ENCODE results near the gene FOSL2. TPM values are rescaled to one million over a fixed set of nuclear protein-coding genes. Genes with fewer than 3 reads are reported as not detected.

FOSL2 gene
- total RNA-seq, 2 donors from 2014 or later, result 27.5 to 33.9 TPM

DNA sequence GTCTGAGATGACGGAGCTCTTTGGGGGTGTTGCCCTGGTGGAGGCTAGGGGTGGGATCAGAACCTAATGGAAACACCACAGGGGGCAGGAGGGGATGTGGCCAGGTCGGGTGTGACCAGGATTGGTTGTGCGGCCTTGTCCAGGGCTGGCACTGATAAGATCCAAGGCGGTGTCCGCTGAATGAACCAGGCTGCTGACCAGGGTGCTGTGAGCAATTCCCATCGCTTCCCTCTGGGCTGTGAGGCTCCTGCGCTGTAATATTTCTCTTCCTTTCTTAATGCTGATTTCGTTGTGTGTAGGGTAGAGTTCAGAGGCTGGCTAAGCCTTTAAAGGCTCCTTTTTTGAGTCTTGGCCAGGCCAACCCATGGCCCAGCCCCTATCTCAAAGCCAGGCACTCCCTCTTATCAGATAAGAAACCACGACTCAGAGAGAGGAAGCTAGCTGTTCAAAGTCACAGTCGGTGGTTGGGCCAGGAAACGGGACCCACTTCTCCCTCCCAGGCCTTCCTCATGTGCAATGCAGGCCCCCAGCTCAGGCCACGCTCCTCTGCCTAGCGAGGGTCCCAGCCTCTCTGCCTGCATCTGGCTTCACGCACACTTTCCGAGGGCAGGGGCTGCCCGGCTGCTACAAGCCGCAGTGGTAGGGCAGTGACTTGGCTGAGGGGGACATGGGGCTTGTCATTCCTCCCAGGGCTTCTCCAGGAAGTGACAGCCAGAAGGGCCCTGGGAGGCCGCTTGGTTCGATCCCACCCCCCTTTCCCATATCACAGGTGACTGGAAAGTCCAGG, 26.0 kb upstream of the FOSL2 start:
- 55 to 60% methylated on average over 14 to 19 of the region's 19 CpGs for WGBS, 2 donors
- ATAC-seq, result no peak
- peak in 1 of 4 donors; percentile 31 for DNase-seq
- no peaks in the 10 kb centered on the region for H3K27me3 ChIP-seq
- no peak overlapping the region for H3K27ac ChIP-seq
- H3K4me1 ChIP-seq, result no peaks in the 10 kb centered on the region
- intact Hi-C loops (cut with DNase I), result no loop called here
- TF ChIP-seq, protein P1, sequence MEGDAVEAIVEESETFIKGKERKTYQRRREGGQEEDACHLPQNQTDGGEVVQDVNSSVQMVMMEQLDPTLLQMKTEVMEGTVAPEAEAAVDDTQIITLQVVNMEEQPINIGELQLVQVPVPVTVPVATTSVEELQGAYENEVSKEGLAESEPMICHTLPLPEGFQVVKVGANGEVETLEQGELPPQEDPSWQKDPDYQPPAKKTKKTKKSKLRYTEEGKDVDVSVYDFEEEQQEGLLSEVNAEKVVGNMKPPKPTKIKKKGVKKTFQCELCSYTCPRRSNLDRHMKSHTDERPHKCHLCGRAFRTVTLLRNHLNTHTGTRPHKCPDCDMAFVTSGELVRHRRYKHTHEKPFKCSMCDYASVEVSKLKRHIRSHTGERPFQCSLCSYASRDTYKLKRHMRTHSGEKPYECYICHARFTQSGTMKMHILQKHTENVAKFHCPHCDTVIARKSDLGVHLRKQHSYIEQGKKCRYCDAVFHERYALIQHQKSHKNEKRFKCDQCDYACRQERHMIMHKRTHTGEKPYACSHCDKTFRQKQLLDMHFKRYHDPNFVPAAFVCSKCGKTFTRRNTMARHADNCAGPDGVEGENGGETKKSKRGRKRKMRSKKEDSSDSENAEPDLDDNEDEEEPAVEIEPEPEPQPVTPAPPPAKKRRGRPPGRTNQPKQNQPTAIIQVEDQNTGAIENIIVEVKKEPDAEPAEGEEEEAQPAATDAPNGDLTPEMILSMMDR (IDR thresholded peaks at IDR 0.05), result no peak
- TF ChIP-seq POLR2A (IDR thresholded peaks at IDR 0.05), result no peak
- no peak overlapping the region for H3K4me3 ChIP-seq
- H3K9me3 ChIP-seq, result no peaks in the 10 kb centered on the region
- no peaks in the 10 kb centered on the region for H3K36me3 ChIP-seq (replicated peaks in 1 of 2; ENCODE audit: insufficient read depth in 1 of 2, low read depth in 2 of 2)

DNA sequence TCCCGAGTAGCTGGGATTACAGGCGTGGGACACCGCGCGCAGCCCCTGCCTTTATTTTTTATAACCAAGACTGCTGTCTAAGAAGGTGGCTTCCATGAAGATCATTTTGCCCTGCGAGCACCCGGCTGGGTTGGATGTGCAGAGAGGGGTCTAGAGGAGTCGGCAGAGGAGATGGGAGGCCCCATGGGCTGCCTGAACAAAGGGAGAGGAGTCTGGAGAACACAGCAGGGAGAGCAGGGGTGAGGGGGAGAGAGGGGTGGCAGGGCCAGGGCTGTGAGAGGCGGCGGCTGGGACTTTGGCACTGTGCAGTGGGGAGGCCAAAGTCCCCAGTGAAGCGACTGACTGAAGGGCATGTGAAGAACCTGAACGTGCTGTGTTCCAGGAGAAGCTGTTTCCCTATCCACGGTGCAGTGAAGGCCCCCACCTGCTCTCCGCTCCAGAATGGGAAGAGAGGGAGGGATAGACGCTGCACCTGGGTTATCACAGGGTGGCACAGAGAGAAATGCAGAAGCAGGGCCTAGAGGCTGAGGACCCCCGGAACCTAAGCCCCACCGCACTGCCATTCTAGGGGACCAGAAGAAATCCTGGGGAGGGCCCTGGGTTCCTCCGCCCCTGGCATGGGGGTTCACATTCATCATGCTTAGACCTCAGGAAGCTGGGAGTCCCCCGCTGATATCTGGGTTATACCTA, 24.8 kb upstream of the FOSL2 start:
- Histone ChIP-seq H3K4me1 (no peaks in the 10 kb centered on the region), H3K27me3 (no peaks in the 10 kb centered on the region), H3K36me3 (replicated peaks in 1 of 2; ENCODE audit: insufficient read depth in 1 of 2, low read depth in 2 of 2) (no peaks in the 10 kb centered on the region), H3K4me3 (no peak overlapping the region), H3K9me3 (no peaks in the 10 kb centered on the region), H3K27ac (no peak overlapping the region)
- WGBS, 2 donors, result 82 to 86% methylated on average over 17 to 18 of the region's 19 CpGs
- intact Hi-C loops (cut with DNase I), result no loop called here
- DNase-seq, result no peak
- ATAC-seq, result no peak
- TF ChIP-seq, protein P1 (IDR thresholded peaks at IDR 0.05), result no peak
- TF ChIP-seq POLR2A (IDR thresholded peaks at IDR 0.05), result no peak

DNA sequence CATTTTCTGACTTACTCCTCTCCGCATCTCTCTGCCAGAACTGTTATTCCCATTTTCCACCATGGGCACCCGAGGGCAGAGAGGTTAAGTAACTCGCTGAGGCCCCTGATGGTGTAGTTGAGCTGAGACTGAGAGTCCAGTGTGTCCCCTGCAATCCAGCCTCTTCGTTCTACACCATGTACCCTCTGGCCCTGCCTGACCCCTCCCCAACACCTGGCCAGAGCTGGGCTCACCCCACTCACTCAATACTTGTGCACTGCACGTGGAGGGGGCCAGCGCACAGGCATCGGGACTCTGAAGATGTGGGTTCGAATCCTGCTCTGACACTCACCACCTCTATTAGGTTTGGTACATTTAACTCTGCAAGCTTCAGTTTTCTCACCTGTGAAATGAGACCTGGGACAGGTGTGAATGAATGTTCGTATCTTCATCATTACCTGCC, 24.3 kb upstream of the FOSL2 start:
- Histone ChIP-seq H3K9me3 (no peaks in the 10 kb centered on the region), H3K36me3 (replicated peaks in 1 of 2; ENCODE audit: insufficient read depth in 1 of 2, low read depth in 2 of 2) (no peaks in the 10 kb centered on the region), H3K27me3 (no peaks in the 10 kb centered on the region), H3K27ac (no peak overlapping the region), H3K4me1 (no peaks in the 10 kb centered on the region), H3K4me3 (no peak overlapping the region)
- intact Hi-C loops (cut with DNase I), result no loop called here
- no peak for TF ChIP-seq POLR2A (IDR thresholded peaks at IDR 0.05)
- TF ChIP-seq, protein P1 (IDR thresholded peaks at IDR 0.05), result no peak
- ATAC-seq, result no peak
- 82 to 93% methylated on average over 8 to 9 of the region's 9 CpGs for WGBS, 2 donors
- DNase-seq, result no peak

DNA sequence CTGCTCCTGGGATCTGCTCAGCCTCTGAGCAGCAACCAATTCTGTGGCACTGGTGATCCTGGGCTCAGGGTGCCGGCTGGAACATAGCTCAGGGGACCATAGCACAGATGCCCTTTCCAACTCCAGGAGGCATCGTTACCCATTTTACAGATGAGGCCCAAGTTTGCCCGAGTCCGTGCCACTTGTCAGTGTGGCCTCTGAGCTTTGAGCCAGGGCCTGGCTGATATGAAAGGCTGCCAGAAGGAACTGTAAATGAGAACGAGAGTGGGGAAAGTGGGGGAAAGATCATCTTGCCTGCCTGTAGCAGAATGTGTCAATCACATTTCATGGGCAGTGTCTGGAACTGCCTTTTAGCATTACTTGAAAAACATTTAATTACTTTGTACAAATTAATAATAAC, 23.3 kb upstream of the FOSL2 start:
- 63 to 80% methylated on average over 5 of the region's 5 CpGs for WGBS, 2 donors
- TF ChIP-seq POLR2A (IDR thresholded peaks at IDR 0.05), result no peak
- TF ChIP-seq, protein P1 (IDR thresholded peaks at IDR 0.05), result no peak
- H3K27me3 ChIP-seq, result no peaks in the 10 kb centered on the region
- H3K36me3 ChIP-seq (replicated peaks in 1 of 2; ENCODE audit: insufficient read depth in 1 of 2, low read depth in 2 of 2), result no peaks in the 10 kb centered on the region
- DNase-seq (no peak), ATAC-seq (no peak)
- H3K27ac ChIP-seq, result no peak overlapping the region
- intact Hi-C loops (cut with DNase I), result no loop called here
- no peak overlapping the region for H3K4me3 ChIP-seq
- H3K4me1 ChIP-seq, result no peaks in the 10 kb centered on the region
- H3K9me3 ChIP-seq, result no peaks in the 10 kb centered on the region
